Loucy (cell line): ENCODE results near the gene NBR1.

Experiments used
- EZH2phosphoT487 ChIP-seq: fragments of 200-600 bp; IDR thresholded peaks from 2 replicates; pipeline ENCODE4 v1.6.1; 2018; ENCODE audit warnings: antibody characterized with exemption, mild to moderate bottlenecking, moderate library complexity, borderline replicate concordance
- TF ChIP-seq, protein P1 (sequence below): fragments of 200-600 bp; sonication (generic); conservative IDR thresholded peaks from 2 replicates; pipeline ENCODE4 v1.5.1; 2014; ENCODE audit warnings: mild to moderate bottlenecking, antibody characterized with exemption, low read length

DNA sequence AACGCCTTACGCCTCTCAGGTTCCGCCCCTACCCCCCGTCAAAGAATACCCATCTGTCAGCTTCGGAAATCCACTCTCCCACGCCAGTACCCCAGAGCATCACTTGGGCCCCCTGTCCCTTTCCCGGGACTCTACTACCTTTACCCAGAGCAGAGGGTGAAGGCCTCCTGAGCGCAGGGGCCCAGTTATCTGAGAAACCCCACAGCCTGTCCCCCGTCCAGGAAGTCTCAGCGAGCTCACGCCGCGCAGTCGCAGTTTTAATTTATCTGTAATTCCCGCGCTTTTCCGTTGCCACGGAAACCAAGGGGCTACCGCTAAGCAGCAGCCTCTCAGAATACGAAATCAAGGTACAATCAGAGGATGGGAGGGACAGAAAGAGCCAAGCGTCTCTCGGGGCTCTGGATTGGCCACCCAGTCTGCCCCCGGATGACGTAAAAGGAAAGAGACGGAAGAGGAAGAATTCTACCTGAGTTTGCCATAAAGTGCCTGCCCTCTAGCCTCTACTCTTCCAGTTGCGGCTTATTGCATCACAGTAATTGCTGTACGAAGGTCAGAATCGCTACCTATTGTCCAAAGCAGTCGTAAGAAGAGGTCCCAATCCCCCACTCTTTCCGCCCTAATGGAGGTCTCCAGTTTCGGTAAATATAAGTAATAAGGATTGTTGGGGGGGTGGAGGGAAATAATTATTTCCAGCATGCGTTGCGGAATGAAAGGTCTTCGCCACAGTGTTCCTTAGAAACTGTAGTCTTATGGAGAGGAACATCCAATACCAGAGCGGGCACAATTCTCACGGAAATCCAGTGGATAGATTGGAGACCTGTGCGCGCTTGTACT, 45.7 kb upstream of the NBR1 start, which contains the start of gene BRCA1:
- TF ChIP-seq, protein P1, sequence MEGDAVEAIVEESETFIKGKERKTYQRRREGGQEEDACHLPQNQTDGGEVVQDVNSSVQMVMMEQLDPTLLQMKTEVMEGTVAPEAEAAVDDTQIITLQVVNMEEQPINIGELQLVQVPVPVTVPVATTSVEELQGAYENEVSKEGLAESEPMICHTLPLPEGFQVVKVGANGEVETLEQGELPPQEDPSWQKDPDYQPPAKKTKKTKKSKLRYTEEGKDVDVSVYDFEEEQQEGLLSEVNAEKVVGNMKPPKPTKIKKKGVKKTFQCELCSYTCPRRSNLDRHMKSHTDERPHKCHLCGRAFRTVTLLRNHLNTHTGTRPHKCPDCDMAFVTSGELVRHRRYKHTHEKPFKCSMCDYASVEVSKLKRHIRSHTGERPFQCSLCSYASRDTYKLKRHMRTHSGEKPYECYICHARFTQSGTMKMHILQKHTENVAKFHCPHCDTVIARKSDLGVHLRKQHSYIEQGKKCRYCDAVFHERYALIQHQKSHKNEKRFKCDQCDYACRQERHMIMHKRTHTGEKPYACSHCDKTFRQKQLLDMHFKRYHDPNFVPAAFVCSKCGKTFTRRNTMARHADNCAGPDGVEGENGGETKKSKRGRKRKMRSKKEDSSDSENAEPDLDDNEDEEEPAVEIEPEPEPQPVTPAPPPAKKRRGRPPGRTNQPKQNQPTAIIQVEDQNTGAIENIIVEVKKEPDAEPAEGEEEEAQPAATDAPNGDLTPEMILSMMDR, result no peak
- TF ChIP-seq EZH2phosphoT487, result no peak
